NOMO-1 treated with DMSO at 0.1 percent for 48 hours (cell line): ENCODE results near the gene PLXNA2.
A peak's percentile ranks its signal among the peaks of the same experiment; 100 is the strongest.

Source experiments
- DNase-seq: peaks from one replicate; lab custom pipeline; 2025; ENCODE audit not compliant: unreplicated experiment; lab: John Stamatoyannopoulos, UW

PLXNA2 gene

DNA sequence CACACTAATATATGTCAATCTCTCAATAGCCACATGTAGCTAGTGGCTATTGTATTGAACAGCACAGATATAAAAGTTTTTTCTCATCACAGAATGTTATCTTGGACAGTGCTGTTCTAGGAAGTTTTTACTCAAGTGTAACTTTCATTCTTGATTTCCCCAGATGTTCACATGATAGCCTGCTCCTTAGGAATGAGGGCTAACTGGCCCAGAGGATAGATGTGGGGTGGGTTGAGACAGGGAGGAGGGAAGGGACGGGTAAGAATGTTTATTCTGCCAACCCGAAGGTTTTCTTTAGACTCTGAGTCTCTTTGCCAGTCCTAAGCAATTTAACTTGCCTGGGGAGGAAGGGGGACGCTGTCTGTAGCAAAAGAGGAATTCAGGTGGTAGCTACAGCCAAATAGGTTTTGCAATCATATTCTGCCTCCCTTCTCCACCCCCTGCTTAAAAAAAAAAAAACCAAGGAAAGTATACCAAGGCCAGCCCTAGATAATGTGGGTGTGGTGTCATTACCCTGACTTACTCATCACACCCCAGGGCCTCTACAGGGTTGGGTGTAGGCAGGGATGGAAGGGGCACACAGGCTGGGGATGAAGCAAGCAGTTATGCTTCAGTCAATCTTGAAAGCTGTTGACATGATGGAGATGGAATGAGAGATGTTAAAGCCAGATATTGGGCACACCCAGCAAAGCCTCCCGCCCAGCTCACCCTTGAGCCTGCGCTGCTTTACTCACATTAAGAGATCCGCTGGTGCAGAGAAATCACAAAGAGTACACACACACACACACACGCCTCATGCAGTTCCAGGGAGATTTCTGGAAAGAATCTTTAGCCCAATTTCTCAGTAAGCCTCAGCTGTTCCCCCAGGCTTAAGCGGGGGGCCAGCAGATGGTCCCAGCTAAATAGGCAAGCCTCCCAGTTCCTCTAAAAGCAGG lies 59.9 kb downstream of the PLXNA2 start:
- peak; percentile 87 for DNase-seq

DNA sequence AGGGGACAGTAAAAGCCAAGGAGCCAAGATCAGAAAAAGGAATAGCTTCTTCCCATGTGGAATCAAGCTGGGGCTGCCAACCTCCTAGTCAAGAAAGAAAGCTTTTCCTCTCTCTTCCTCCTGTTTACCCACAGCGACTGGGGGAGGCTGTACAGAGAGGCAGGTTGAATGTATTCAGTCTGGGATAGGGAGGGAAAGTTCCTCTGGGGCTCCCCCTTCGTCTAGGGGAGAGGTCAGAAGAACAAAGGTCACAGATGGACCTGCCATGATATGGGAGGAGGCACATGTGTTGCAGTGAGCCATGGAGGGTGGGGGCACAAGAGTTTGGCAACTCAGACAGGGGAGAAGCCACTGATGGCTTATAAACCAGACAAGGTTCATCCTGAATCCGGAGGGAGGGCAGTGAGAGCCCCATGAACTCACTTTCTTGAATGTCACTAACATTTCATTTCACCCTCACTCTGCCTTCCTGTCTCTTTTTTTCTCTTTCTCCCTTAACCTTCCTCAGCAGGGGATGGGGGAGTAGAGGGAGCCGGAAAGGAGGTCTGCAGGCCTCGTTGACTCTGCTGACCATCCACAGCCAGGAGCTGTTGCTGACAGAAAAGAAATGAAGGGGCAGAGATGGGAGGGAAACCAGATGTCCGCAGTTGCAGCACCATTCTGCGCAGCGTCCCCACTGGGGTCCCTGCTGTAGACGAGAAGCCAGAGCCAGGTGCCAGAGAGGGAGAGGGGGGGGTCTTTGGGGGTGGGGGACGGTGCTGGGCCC lies 61.1 kb downstream of the PLXNA2 start:
- no peak for DNase-seq

- no peak for DNase-seq
Observed at GRCh38 chr1:208181364-208181763, 62.8 kb downstream of the PLXNA2 start.

DNA sequence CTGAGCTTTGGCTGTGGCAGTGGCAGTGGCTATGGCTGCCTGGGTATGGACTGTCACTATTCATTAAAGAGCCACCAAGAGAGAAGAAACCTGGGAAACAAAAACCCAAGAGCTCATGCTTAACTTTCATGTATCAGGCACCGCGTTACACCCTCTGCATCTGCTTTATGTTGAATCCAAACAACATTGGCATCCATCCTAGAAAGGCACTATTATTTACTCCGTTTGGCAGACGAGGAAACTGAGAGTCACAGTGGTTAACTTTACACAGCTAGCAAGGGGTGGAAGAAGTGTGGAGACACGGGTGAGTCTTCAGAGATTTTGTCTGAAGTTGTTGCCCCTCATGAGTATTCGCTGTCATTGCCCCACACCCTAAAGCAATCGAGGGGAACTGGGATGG lies 63.8 kb downstream of the PLXNA2 start:
- DNase-seq: no peak

DNA sequence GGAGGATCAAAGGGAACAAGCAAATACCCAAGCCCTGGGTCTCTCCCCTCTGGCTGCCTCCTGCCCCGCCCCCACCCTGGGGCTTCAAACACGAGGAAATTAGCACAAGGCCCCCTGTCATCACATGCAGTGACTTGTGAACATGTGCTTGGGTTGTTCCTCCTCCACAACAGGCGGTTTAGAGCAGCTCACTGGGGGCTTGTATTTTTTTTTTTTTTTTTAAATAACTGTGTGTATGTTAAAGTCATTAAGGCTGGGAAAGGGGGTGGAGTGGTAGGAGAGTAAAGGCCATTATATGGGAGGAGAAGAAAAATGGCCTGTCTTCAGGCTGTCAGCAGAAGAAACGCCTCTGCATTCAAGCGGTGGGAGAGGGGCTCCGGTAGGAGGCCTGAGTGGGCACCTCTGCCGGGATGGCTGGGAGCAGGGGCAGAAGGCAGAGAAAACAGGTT lies 64.2 kb downstream of the PLXNA2 start:
- DNase-seq: no peak

DNA sequence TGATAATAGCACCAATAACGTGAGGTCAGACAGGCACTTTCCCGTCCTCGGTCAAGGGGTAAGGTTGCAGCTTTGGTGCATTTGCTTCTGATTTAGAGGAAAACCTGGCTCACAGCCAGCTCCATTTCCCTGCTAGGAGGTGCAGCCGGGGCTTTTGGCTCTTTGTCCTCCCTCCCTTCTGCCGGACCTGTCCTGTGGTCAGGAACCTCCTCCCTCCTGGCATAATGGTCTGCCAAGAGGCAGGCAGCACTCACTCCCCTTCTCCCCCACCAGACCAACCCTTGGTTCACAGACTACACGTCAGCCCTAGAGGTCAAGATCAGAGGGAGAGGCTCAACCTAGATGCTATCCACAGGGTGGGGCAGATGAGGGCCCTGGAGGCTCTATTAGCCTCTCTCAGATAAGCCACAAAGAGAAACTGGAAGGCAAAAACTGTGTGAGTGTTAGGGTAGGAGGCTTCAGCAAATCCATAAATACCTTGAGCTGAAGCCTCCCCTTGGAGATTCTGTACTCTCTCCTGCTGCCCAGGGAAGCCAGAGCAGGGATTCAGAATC lies 64.8 kb downstream of the PLXNA2 start:
- no peak for DNase-seq

DNA sequence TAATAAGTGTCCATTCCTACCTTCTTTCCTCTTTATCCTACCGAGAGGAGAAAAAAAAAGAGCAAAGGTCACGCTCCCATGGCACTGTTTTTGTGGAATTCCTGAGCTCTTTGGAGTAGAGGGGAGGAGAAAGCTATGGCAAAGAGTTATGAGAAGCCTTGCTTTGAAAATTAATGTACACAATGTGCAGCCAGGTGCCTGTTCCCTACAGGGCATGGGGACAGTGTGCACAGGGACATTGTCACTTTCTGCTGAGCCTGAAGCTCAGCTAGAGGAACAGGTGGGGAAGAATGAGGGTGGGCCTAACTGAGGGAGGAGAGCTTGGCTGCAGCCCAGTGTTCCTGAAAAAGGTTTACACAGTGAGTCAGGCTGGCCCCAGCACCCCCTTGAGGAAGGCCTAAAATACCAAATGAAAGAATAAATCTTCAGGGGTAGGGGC lies 66.1 kb downstream of the PLXNA2 start:
- DNase-seq: no peak

GRCh38 chr1:208177656-208178055 lies 66.5 kb downstream of the PLXNA2 start:
- no peak for DNase-seq

- no peak for DNase-seq
Observed at GRCh38 chr1:208176649-208177048, 67.5 kb downstream of the PLXNA2 start.

- DNase-seq: no peak
Observed at GRCh38 chr1:208175508-208175895, 68.7 kb downstream of the PLXNA2 start.

GRCh38 chr1:208174731-208175507 lies 69.3 kb downstream of the PLXNA2 start:
- DNase-seq: no peak

- no peak for DNase-seq
Observed at GRCh38 chr1:208174200-208174599, 70.0 kb downstream of the PLXNA2 start.

GRCh38 chr1:208173749-208174148 lies 70.4 kb downstream of the PLXNA2 start:
- no peak for DNase-seq

GRCh38 chr1:208172423-208173145 lies 71.6 kb downstream of the PLXNA2 start:
- no peak for DNase-seq

DNA sequence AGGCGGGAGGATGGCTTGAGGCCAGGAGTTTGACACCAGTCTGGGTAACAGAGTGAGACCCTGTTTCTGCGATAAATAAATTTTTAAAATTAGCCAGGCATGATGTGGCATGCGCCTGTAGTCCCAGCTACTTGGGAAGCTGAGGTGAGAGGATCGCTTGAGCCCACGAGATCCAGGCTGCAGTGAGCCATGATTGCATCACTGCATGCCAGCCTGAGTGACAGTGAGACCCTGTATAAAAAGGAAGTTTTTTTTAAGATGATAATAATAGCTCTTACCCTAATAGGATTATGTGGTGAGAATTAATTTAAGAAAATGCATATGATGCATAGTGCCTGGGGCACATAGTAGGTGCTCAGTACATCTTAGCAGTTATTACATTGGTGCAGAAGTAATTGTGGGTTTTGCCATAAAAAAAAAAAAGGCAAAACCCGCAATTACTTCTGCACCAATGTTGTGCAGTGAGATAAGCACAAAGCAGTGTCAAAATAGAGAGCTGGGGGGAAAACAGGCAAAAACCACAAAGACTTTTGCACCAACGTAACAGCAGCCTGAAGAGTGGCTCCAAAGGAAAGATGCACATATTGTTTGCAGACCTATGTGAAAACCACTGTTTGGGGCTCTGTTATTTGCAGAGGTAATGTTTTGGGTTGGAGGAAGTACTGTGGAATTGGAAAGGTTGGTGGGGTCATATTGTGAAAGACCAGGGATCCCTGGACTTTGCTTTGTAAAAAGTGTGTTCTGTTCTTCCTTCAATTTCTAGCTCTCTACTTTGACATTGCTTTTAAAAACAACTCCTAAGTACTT lies 72.4 kb downstream of the PLXNA2 start:
- DNase-seq: no peak

- no peak for DNase-seq
Observed at GRCh38 chr1:208170252-208170651, 73.9 kb downstream of the PLXNA2 start.

- no peak for DNase-seq
Observed at GRCh38 chr1:208169081-208169879, 74.9 kb downstream of the PLXNA2 start.

DNA sequence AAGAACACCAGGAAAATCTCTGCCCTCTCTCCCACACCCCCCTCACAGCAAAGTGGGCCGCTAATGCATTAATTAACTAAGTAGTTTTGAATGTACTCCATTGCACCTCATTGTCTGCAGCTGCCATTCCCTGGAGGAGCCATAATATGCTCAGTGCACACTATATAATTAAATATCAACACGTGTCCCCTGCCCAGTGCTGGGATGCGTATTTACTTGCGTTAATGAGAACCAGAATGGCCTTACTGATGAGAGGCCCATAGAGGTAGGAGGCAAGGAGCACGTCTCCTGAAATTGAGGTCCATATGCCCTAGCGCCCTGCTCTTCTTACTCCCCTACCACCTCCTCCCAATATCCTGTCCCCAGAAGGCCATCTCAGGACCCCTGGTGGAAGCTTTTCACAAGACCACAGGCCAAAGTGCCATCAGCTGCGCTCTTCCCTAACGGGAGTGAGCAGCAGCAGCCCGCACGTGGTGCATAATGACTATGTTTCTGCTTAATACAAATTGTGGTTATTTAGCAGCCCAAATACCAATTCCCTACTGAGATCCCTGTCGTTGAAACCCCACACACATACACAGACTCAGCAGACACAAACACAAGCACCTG lies 76.8 kb downstream of the PLXNA2 start:
- no peak for DNase-seq
